GM21786 (cell line): ENCODE results near the gene COMMD9.

Source experiments
- ATAC-seq: cut with Tn5 transposase; IDR thresholded peaks from one replicate; pipeline ENCODE4 v1.9.1; 2021; ENCODE audit not compliant: unreplicated experiment

Gene COMMD9

GRCh38 chr11:36258730-36259360 is 30.4 kb downstream of the COMMD9 start:
- ATAC-seq = no peak

GRCh38 chr11:36257351-36257750 is 31.9 kb downstream of the COMMD9 start:
- no peak for ATAC-seq

- ATAC-seq = no peak
These were observed 34.5 kb downstream of the COMMD9 start for GRCh38 chr11:36254713-36255112.

GRCh38 chr11:36253238-36253637 is 36.0 kb downstream of the COMMD9 start:
- ATAC-seq = no peak

GRCh38 chr11:36251823-36252222 is 37.4 kb downstream of the COMMD9 start:
- ATAC-seq = no peak

GRCh38 chr11:36249246-36249645 is 40.0 kb downstream of the COMMD9 start:
- ATAC-seq = no peak

- no peak for ATAC-seq
These were observed 40.8 kb downstream of the COMMD9 start for GRCh38 chr11:36248436-36248835.

- ATAC-seq = no peak
These were observed 41.7 kb downstream of the COMMD9 start for GRCh38 chr11:36247493-36247892.

- no peak for ATAC-seq
These were observed 45.6 kb downstream of the COMMD9 start for GRCh38 chr11:36243641-36244040.

GRCh38 chr11:36241497-36241896 is 47.7 kb downstream of the COMMD9 start:
- ATAC-seq = no peak

- ATAC-seq = no peak
These were observed 48.4 kb downstream of the COMMD9 start for GRCh38 chr11:36240801-36241200.

- no peak for ATAC-seq
These were observed 49.1 kb downstream of the COMMD9 start for GRCh38 chr11:36240173-36240572.

- no peak for ATAC-seq
These were observed 49.6 kb downstream of the COMMD9 start for GRCh38 chr11:36239636-36240035.

GRCh38 chr11:36238881-36239280 is 50.3 kb downstream of the COMMD9 start:
- ATAC-seq = no peak

GRCh38 chr11:36238036-36238631 is 51.1 kb downstream of the COMMD9 start:
- no peak for ATAC-seq

- ATAC-seq = no peak
These were observed 51.8 kb downstream of the COMMD9 start for GRCh38 chr11:36237391-36237790.

- no peak for ATAC-seq
These were observed 53.5 kb downstream of the COMMD9 start for GRCh38 chr11:36235750-36236149.

- no peak for ATAC-seq
These were observed 54.4 kb downstream of the COMMD9 start for GRCh38 chr11:36234825-36235224.

- ATAC-seq = no peak
These were observed 56.0 kb downstream of the COMMD9 start for GRCh38 chr11:36233204-36233603.

GRCh38 chr11:36230779-36231699 is 58.2 kb downstream of the COMMD9 start:
- no peak for ATAC-seq

- no peak for ATAC-seq
These were observed 60.0 kb downstream of the COMMD9 start for GRCh38 chr11:36229091-36229705.
